Loucy (cell line): ENCODE results near the gene CUL3.
"Not testable (repeated sequence)": the region's sequence is repeated elsewhere in the genome, so short reads cannot be mapped to it uniquely, and the experiment has no call there.

ENCODE experiments used
- H2AFZ ChIP-seq: fragments of 200-600 bp; sonication (generic); 2 replicates; pipeline ENCODE4 v1.6.0; 2016; ENCODE audit warnings: antibody characterized with exemption, mild to moderate bottlenecking, low read length, moderate library complexity
- H3F3A ChIP-seq: fragments of 200-600 bp; 2 replicates; pipeline ENCODE4 v1.6.0; 2016; ENCODE audit warnings: antibody characterized with exemption, low read depth, mild to moderate bottlenecking
- H3K27me3 ChIP-seq: fragments of 200-600 bp; sonication (generic); 2 replicates; pipeline ENCODE4 v1.6.1; 2014; ENCODE audit warnings: low read length, mild to moderate bottlenecking; ENCODE audit not compliant: insufficient read depth, poor library complexity, severe bottlenecking
- H3K36me3 ChIP-seq: fragments of 200-600 bp; sonication (generic); 2 replicates; pipeline ENCODE4 v1.6.1; 2016; ENCODE audit warnings: low read length; ENCODE audit not compliant: insufficient read depth
- H3K4me1 ChIP-seq: fragments of 200-600 bp; sonication (generic); 2 replicates; pipeline ENCODE4 v1.5.1; 2014; ENCODE audit warnings: low read length, mild to moderate bottlenecking; ENCODE audit not compliant: insufficient read depth, poor library complexity, severe bottlenecking
- H3K4me2 ChIP-seq: fragments of 200-600 bp; sonication (generic); 2 replicates; pipeline ENCODE4 v1.6.0; 2014; ENCODE audit warnings: antibody characterized with exemption, low read length, low read depth, mild to moderate bottlenecking; ENCODE audit not compliant: poor library complexity, severe bottlenecking
- H3K4me3 ChIP-seq: fragments of 200-600 bp; sonication (generic); 2 replicates; pipeline ENCODE4 v1.5.1; 2014; ENCODE audit warnings: low read length, mild to moderate bottlenecking, mixed read lengths; ENCODE audit not compliant: poor library complexity, severe bottlenecking
- H3K79me2 ChIP-seq: fragments of 200-600 bp; sonication (generic); 2 replicates; pipeline ENCODE4 v1.6.1; 2014; ENCODE audit warnings: low read length; ENCODE audit not compliant: insufficient read depth
- H3K9ac ChIP-seq: fragments of 200-600 bp; sonication (generic); 2 replicates; pipeline ENCODE4 v1.6.0; 2014; ENCODE audit warnings: mild to moderate bottlenecking, low read depth, low read length, moderate library complexity; ENCODE audit not compliant: poor library complexity, severe bottlenecking
- H3K9me2 ChIP-seq: fragments of 200-600 bp; sonication (generic); replicated peaks from 2 replicates; pipeline ENCODE4 v1.6.1; 2016; ENCODE audit warnings: low read depth, low read length, mixed read lengths
- H3K9me3 ChIP-seq: fragments of 200-600 bp; sonication (generic); 2 replicates; pipeline ENCODE4 v1.6.1; 2014; ENCODE audit warnings: mild to moderate bottlenecking, antibody characterized with exemption, low read length, low read depth; ENCODE audit not compliant: insufficient read depth
- H4K20me1 ChIP-seq: fragments of 200-600 bp; sonication (generic); 2 replicates; pipeline ENCODE4 v1.6.0; 2014; ENCODE audit warnings: antibody characterized with exemption, low read length, mild to moderate bottlenecking; ENCODE audit not compliant: insufficient read depth, poor library complexity, severe bottlenecking
- EZH2phosphoT487 ChIP-seq: fragments of 200-600 bp; IDR thresholded peaks from 2 replicates; pipeline ENCODE4 v1.6.1; 2018; ENCODE audit warnings: antibody characterized with exemption, mild to moderate bottlenecking, moderate library complexity, borderline replicate concordance
- TF ChIP-seq, protein P1 (sequence below): fragments of 200-600 bp; sonication (generic); conservative IDR thresholded peaks from 2 replicates; pipeline ENCODE4 v1.5.1; 2014; ENCODE audit warnings: mild to moderate bottlenecking, antibody characterized with exemption, low read length

CUL3 gene

DNA sequence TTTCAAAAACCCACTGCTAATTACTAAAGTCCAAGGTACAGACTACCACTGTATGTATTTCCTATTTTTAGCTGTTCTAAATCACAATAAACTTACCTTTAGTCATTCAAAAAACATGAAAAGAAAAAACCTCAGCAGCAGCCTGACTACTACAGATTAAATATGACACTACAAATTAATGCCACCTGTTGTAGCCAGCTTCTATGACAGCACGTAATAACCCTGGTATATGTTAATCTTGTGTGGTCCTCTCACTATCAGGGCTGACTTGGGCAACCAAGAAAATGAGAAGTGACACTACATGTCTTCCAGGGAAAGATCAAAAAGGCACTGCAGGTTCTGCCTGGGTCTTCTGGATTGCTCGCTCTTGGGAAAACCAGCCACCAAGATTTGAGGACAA lies 92.6 kb downstream of the CUL3 start:
- H3K4me3 ChIP-seq, result no peak overlapping the region

DNA sequence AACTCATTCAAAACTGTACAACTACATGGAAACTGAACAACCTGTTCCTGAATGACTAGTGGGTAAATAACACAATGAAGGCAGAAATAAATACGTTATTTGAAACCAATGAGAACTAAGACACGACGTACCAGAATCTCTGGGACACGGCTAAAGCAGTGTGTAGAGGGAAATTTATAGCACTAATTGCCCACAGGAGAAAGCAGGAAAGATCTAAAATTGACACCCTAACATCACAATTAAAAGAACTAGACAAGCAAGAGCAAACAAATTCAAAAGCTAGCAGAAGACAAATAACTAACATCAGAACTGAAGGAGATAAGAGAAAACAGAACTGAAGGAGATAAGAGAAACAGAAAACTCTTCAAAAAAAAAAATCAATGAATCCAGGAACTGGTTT lies 97.2 kb downstream of the CUL3 start:
- H3K4me3 ChIP-seq, H4K20me1 ChIP-seq, H3K9me3 ChIP-seq, H3K27me3 ChIP-seq, H3K4me2 ChIP-seq, H3K9ac ChIP-seq, H3F3A ChIP-seq, H3K9me2 ChIP-seq, H2AFZ ChIP-seq: not testable (repeated sequence)
- Histone ChIP-seq H3K36me3 (peaks cover 33% of the 10 kb centered on the region; the same call in 1 of the 2 replicates), H3K4me1 (peaks cover 13% of the 10 kb centered on the region), H3K79me2 (peaks cover 20% of the 10 kb centered on the region; the same call in 1 of the 2 replicates)

More for the DNA sequence above, 92.6 kb downstream of the CUL3 start:
- peaks cover 13% of the 10 kb centered on the region for H3K4me1 ChIP-seq
- no peak overlapping the region for H2AFZ ChIP-seq
- no peaks in the 10 kb centered on the region for H3K9me3 ChIP-seq
- no peaks in the 10 kb centered on the region for H3F3A ChIP-seq
- H3K36me3 ChIP-seq, result peaks cover 51% of the 10 kb centered on the region
- H3K9ac ChIP-seq, result no peak overlapping the region
- peaks cover 6% of the 10 kb centered on the region for H4K20me1 ChIP-seq
- no peak overlapping the region for H3K4me2 ChIP-seq
- no peak for TF ChIP-seq EZH2phosphoT487
- TF ChIP-seq, protein P1, sequence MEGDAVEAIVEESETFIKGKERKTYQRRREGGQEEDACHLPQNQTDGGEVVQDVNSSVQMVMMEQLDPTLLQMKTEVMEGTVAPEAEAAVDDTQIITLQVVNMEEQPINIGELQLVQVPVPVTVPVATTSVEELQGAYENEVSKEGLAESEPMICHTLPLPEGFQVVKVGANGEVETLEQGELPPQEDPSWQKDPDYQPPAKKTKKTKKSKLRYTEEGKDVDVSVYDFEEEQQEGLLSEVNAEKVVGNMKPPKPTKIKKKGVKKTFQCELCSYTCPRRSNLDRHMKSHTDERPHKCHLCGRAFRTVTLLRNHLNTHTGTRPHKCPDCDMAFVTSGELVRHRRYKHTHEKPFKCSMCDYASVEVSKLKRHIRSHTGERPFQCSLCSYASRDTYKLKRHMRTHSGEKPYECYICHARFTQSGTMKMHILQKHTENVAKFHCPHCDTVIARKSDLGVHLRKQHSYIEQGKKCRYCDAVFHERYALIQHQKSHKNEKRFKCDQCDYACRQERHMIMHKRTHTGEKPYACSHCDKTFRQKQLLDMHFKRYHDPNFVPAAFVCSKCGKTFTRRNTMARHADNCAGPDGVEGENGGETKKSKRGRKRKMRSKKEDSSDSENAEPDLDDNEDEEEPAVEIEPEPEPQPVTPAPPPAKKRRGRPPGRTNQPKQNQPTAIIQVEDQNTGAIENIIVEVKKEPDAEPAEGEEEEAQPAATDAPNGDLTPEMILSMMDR, result no peak
- H3K27me3 ChIP-seq, result no peaks in the 10 kb centered on the region
- H3K79me2 ChIP-seq, result peaks cover 13% of the 10 kb centered on the region; the same call in 1 of the 2 replicates
- no peaks in the 10 kb centered on the region for H3K9me2 ChIP-seq

DNA sequence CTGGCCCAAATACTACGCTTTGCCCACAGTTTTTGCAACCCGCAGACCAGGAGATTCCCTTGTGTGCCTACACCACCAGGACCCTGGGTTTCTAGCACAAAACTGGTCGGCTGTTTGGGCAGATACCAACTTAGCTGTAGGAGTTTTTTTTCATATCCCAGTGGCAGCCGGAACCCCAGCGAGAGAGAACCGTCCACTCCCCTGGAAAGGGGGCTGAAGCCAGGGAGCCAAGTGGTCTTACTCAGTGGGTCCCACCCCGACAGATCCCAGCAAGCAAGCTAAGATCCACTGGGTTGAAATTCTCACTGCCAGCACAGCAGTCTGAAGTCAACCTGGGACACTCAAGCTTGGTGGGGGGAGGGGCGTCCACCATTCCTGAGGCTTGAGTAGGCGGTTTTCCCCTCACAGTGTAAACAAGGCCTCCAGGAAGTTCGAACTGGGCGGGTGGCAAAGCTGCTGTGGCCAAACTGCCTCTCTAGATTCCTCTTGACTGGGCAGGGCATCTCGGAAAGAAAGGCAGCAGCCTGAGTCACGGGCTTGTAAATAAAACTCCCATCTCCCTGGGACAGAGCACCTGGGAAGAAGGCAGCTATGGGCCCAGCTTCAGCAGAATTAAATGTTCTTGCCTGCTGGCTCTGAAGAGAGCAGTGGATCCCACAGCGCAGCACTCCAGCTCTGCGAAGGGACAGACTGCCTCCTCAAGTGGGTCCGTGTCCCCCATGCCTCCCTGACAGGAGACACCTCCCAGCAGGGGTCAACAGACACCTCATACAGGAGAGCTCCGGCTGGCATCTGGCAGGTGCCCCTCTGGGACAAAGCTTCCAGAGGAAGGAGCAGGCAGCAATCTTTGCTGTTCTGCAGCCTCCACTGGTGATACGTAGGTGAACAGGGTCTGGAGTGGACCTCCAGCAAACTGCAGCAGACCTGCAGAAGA lies 99.8 kb downstream of the CUL3 start:
- not testable (repeated sequence) for H3K4me3 ChIP-seq, H3K27me3 ChIP-seq, H3F3A ChIP-seq, H2AFZ ChIP-seq, H3K9ac ChIP-seq, H3K4me2 ChIP-seq, H4K20me1 ChIP-seq, H3K9me3 ChIP-seq, H3K9me2 ChIP-seq
- Histone ChIP-seq H3K36me3 (peaks cover 33% of the 10 kb centered on the region; the same call in 1 of the 2 replicates), H3K4me1 (peaks cover 10% of the 10 kb centered on the region), H3K79me2 (peaks cover 20% of the 10 kb centered on the region; the same call in 1 of the 2 replicates)

DNA sequence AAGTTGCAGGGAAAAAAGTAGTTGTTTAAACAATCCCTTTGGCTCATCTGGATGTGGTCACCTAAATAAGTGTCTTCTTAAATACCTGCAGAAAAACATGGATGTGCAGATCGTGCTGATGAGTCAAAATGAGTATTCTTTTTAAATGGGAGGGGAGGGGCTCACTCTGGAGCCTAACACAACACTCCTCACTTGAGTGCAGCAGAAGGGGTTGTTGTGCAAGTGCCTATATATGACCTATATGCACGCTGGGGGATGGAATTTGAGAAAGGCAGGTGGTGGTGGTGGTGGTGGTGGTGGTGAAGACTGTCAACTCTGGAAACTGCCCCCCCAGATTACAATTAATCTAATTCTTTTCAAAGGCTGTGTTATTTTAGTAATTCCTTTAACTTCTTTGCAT lies 105.3 kb downstream of the CUL3 start:
- no peaks in the 10 kb centered on the region for H3F3A ChIP-seq
- no peak overlapping the region for H3K9ac ChIP-seq
- H3K4me2 ChIP-seq, result no peak overlapping the region
- TF ChIP-seq EZH2phosphoT487, result no peak
- TF ChIP-seq, protein P1, result no peak
- H3K9me2 ChIP-seq, result no peaks in the 10 kb centered on the region
- H3K36me3 ChIP-seq, result peaks cover 64% of the 10 kb centered on the region; the same call in 1 of the 2 replicates
- no peak overlapping the region for H2AFZ ChIP-seq
- H3K27me3 ChIP-seq, result no peaks in the 10 kb centered on the region
- no peaks in the 10 kb centered on the region for H4K20me1 ChIP-seq
- no peaks in the 10 kb centered on the region for H3K9me3 ChIP-seq
- no peak overlapping the region for H3K4me3 ChIP-seq
- H3K4me1 ChIP-seq, result no peaks in the 10 kb centered on the region
- no peaks in the 10 kb centered on the region for H3K79me2 ChIP-seq
